IMR-90 (cell line): ENCODE results near the gene CARNS1. TPM values are rescaled to one million over a fixed set of nuclear protein-coding genes. Genes with fewer than 3 reads are reported as not detected.

Experiments used
- ATAC-seq: fragments of 200-7000 bp; cut with Tn5 transposase; 2 replicates; pipeline ENCODE4 v1.9.1; 2020; ENCODE audit warnings: low read depth, mild to moderate bottlenecking, moderate library complexity
- BruUV-seq: library from RNA; stranded (reverse); fragments of 400-500 nt; replicated peaks from 2 replicates; lab custom pipeline; 2021; lab: Mats Ljungman, UMichigan
- CTCF ChIA-PET: fragments of 300-600 bp; formaldehyde crosslinking; extraction: SDS; loops from one replicate; lab custom pipeline; 2021; ENCODE audit warnings: antibody characterized with exemption; lab: Yijun Ruan, JAX
- POLR2A ChIA-PET: fragments of 300-600 bp; sonication (Branson Sonifier 250); formaldehyde crosslinking; loops from one replicate; lab custom pipeline; 2022; ENCODE audit warnings: antibody characterized with exemption; ENCODE audit not compliant: unreplicated experiment; lab: Charles Lee
- DNase-seq: peaks from one replicate; pipeline ENCODE4 v3.0.0; 2013
- H2AFZ ChIP-seq: replicated peaks from 2 replicates; pipeline ENCODE3; 2013; ENCODE audit warnings: low read length, mild to moderate bottlenecking; ENCODE audit not compliant: poor library complexity
- H2AK5ac ChIP-seq: 2 replicates; pipeline ENCODE4 v1.6.1; 2013; ENCODE audit warnings: low read depth, low read length, inconsistent platforms
- H2AK9ac ChIP-seq: replicated peaks from 2 replicates; pipeline ENCODE3; 2013; ENCODE audit warnings: mild to moderate bottlenecking, low read depth, low read length, moderate library complexity; ENCODE audit not compliant: poor library complexity
- H2BK120ac ChIP-seq: 2 replicates; pipeline ENCODE4 v1.6.1; 2013; ENCODE audit warnings: low read depth, low read length, inconsistent platforms
- H2BK15ac ChIP-seq: 3 replicates; pipeline ENCODE4 v1.6.1; 2013; ENCODE audit warnings: low read depth, low read length, inconsistent platforms
- H2BK20ac ChIP-seq: 2 replicates; pipeline ENCODE4 v1.6.1; 2013; ENCODE audit warnings: low read depth, mild to moderate bottlenecking, inconsistent platforms, low read length, moderate library complexity
- H2BK5ac ChIP-seq: 2 replicates; pipeline ENCODE4 v1.6.1; 2013; ENCODE audit warnings: mild to moderate bottlenecking, low read depth, low read length, inconsistent platforms; ENCODE audit not compliant: poor library complexity, severe bottlenecking
- H3K14ac ChIP-seq: replicated peaks from 2 replicates; pipeline ENCODE4 v1.6.1; 2013; ENCODE audit warnings: low read depth, low read length, inconsistent platforms
- H3K18ac ChIP-seq: 2 replicates; pipeline ENCODE4 v1.6.1; 2013; ENCODE audit warnings: low read depth, low read length, control low read depth
- H3K23ac ChIP-seq: 2 replicates; pipeline ENCODE4 v1.6.1; 2013; ENCODE audit warnings: low read depth, low read length, inconsistent platforms
- H3K27ac ChIP-seq: 2 replicates; pipeline ENCODE4 v1.5.1; 2013; ENCODE audit warnings: mild to moderate bottlenecking, control low read depth, low read length; ENCODE audit not compliant: insufficient read depth
- H3K27me3 ChIP-seq: 2 replicates; pipeline ENCODE4 v1.6.1; 2013; ENCODE audit warnings: low read length; ENCODE audit not compliant: control insufficient read depth, insufficient read depth
- H3K36me3 ChIP-seq: 2 replicates; pipeline ENCODE4 v1.6.1; 2013; ENCODE audit warnings: low read length, mixed read lengths; ENCODE audit not compliant: control insufficient read depth, insufficient read depth
- H3K4ac ChIP-seq: 2 replicates; pipeline ENCODE4 v1.6.1; 2013; ENCODE audit warnings: low read depth, low read length, inconsistent platforms
- H3K4me1 ChIP-seq: 2 replicates; pipeline ENCODE4 v1.6.1; 2013; ENCODE audit warnings: low read length, mixed read lengths; ENCODE audit not compliant: control insufficient read depth, insufficient read depth
- H3K4me2 ChIP-seq: 2 replicates; pipeline ENCODE4 v1.6.1; 2013; ENCODE audit warnings: low read depth, mild to moderate bottlenecking, control low read depth, low read length, moderate library complexity
- H3K4me3 ChIP-seq: 2 replicates; pipeline ENCODE4 v1.5.1; 2013; ENCODE audit warnings: low read depth, mild to moderate bottlenecking, control low read depth, low read length, moderate library complexity; ENCODE audit not compliant: insufficient read depth
- H3K56ac ChIP-seq: 2 replicates; pipeline ENCODE4 v1.6.1; 2013; ENCODE audit warnings: low read length, inconsistent platforms; ENCODE audit not compliant: insufficient read depth; ENCODE audit errors: extremely low read depth
- H3K79me1 ChIP-seq, 2 experiments: 2 replicates each; pipeline ENCODE4 v1.6.1; 2013; ENCODE audit warnings: low read length in 2 of 2, inconsistent platforms in 1 of 2, low read depth in 1 of 2
- H3K9ac ChIP-seq: 2 replicates; pipeline ENCODE4 v1.6.1; 2013; ENCODE audit warnings: low read depth, low read length, control low read depth
- H3K9me1 ChIP-seq: 2 replicates; pipeline ENCODE4 v1.6.1; 2013; ENCODE audit warnings: low read length, inconsistent platforms; ENCODE audit not compliant: insufficient read depth
- H3K9me3 ChIP-seq: 2 replicates; pipeline ENCODE4 v1.6.1; 2013; ENCODE audit warnings: low read length; ENCODE audit not compliant: control insufficient read depth, insufficient read depth
- H4K20me1 ChIP-seq: 2 replicates; pipeline ENCODE4 v1.6.1; 2013; ENCODE audit warnings: low read length, inconsistent platforms; ENCODE audit not compliant: insufficient read depth
- H4K5ac ChIP-seq: 2 replicates; pipeline ENCODE4 v1.6.1; 2013; ENCODE audit warnings: mild to moderate bottlenecking, low read depth, low read length, control low read depth
- H4K8ac ChIP-seq, 2 experiments: 2 replicates each; pipeline ENCODE4 v1.6.1; 2013; ENCODE audit warnings: low read depth in 2 of 2, low read length in 2 of 2, control low read depth in 1 of 2, inconsistent platforms in 1 of 2
- H4K91ac ChIP-seq: 2 replicates; pipeline ENCODE4 v1.6.1; 2013; ENCODE audit warnings: low read depth, low read length, inconsistent platforms; ENCODE audit not compliant: insufficient read depth
- CEBPB ChIP-seq: IDR thresholded peaks from 2 replicates; pipeline ENCODE4 v1.6.1; 2012; ENCODE audit warnings: low read depth, low read length, improper control_type of control experiment
- MAFK ChIP-seq: IDR thresholded peaks from 2 replicates; pipeline ENCODE4 v1.6.1; 2012; ENCODE audit warnings: low read depth, low read length, improper control_type of control experiment
- NFE2L2 ChIP-seq: fragments of 150-350 bp; IDR thresholded peaks from 2 replicates; pipeline ENCODE4 v1.6.1; 2016; ENCODE audit warnings: low read depth, mild to moderate bottlenecking, low read length
- RAD21 ChIP-seq: IDR thresholded peaks from 2 replicates; pipeline ENCODE4 v1.6.1; 2012; ENCODE audit warnings: low read length, improper control_type of control experiment
- RFX5 ChIP-seq: IDR thresholded peaks from 2 replicates; pipeline ENCODE4 v1.8.0; 2012; ENCODE audit warnings: low read depth, mild to moderate bottlenecking, low read length, moderate library complexity
- WGBS, 2 experiments: methylation state at CpG; one replicate each; pipeline versions ENCODE4 v1.1.5 to v1.1.7; 2013; ENCODE audit warnings: missing lambda C conversion rate in 2 of 2; ENCODE audit not compliant: insufficient read length in 1 of 2; ENCODE audit errors: extremely low coverage in 2 of 2; 5-methylcytosine and 5-hydroxymethylcytosine counted together
- dilution Hi-C: fragments of 300-500 bp; cut with HindIII; formaldehyde crosslinking; loops from one replicate; pipeline ENCODE4 v1.14.3; 2018; ENCODE audit warnings: low sequenced_read_pairs; ENCODE audit not compliant: unreplicated experiment
- in situ Hi-C: fragments of 300-500 bp; cut with MboI; formaldehyde crosslinking; loops from 3 replicates; pipeline ENCODE4 v1.14.3; 2019; ENCODE audit warnings: low sequenced_read_pairs, inconsistent platforms, mixed read lengths
- intact Hi-C: fragments of 100-400 bp; cut with micrococcal nuclease; formaldehyde crosslinking; loops from 2 replicates; pipeline ENCODE4 v1.10.0; 2022
- polyA plus RNA-seq, 3 experiments: library from polyadenylated mRNA; depleted of rRNA; stranded (reverse); fragments of >200 nt; gene quantifications; 2 replicates each; pipeline ENCODE4 v1.2.3, GENCODE V29; 2012; ENCODE audit warnings: low replicate concordance in 1 of 3
- total RNA-seq: library from RNA; depleted of rRNA; stranded (reverse); fragments of >200 nt; gene quantifications from 2 replicates; pipeline ENCODE4 v1.2.3, GENCODE V29; 2012
- TF ChIP-seq, protein P1 (sequence below): fragments of 150-350 bp; IDR thresholded peaks from 2 replicates; pipeline ENCODE4 v1.6.1; 2017; ENCODE audit warnings: mild to moderate bottlenecking, antibody characterized with exemption, low read length, low read depth

CARNS1 gene
- total and polyA plus RNA-seq, 2 of the 4 experiments (the other 2 are of a cell fraction), result under 0.01 to 0.32 TPM

DNA sequence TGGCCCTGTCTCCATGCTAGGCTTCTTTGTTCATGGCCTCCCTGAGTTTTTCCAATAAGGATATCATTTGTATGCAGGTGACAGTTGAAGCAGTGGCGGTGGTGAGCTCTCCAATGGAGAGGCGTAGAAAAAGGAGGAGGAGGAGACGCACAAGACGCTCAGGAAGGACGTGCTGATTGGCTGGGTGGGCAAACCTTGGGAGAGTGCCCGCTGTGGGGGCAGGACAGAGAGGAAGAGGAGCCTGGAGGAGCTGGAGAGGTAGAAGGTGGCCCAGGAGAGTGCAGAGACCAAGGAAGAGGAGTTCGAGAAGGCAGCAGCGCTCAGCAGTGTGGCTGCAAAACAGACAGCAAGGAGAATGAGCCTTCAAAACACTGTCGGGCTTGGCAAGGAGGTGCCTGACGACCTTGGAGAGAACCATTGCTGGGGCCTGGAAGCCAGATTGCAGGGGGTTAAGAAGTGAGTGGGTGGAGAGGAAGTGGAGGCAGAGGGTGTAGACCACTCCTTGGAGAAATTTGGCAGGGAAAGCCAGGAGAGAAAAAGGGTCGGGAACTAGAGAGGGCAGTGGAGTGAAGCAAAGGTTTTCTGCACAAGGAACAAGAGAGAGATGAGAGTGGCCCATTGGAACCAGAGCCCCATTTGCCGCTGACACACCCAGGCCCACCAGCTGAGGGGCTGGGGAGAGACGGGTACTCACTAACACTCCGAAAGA is 49.6 kb upstream of the CARNS1 start (continued):
- TF ChIP-seq NFE2L2, result no peak
- TF ChIP-seq MAFK, result no peak

DNA sequence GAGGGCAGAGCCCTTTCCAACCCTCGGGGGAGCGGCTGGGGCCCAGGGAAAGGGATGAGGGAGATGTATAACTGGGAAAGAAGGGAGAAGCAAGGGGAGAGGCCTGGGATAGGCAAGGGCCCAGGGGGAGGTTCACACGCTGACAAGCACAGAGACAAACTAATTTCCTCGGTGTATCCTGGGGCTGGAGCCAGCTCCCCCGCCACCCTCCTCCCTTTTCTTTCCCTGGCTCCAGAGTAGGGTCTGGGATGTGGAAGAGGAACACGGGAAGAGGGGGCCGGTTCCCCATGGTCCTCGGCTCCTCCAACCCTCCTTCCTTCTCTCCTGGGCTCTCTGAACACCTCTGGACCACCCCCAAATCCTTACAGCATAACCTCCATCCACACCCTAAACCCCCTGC is 48.9 kb upstream of the CARNS1 start:
- ATAC-seq (peak; percentile 15), DNase-seq (no peak)
- H3K9me1 ChIP-seq, result peaks cover 46% of the 10 kb centered on the region
- no peaks in the 10 kb centered on the region for H3K9me3 ChIP-seq
- in situ Hi-C loops, result no loop called here
- POLR2A ChIA-PET, result no interaction called here
- peak overlapping the region; percentile 81 for H4K5ac ChIP-seq
- H4K8ac ChIP-seq, result peak overlapping the region; percentile 0 to 71; a peak in 2 of 4 replicates
- H3K14ac ChIP-seq, result peak overlapping the region; percentile 60
- peak overlapping the region; percentile 20 for H3K9ac ChIP-seq
- H3K18ac ChIP-seq, result peak overlapping the region; percentile 50
- H2AFZ ChIP-seq, result peak overlapping the region; percentile 4
- H3K23ac ChIP-seq, result peak overlapping the region; percentile 22; the same call in 1 of the 2 replicates
- H4K91ac ChIP-seq, result peak overlapping the region; percentile 81
- dilution Hi-C loops, result no loop called here
- 0 out of 2 replicates have a peak overlapping the region, but pooled peaks have one; percentile 26 for H2BK20ac ChIP-seq
- H2BK120ac ChIP-seq, result peak overlapping the region; percentile 73
- peak overlapping the region; percentile 29; the same call in 1 of the 3 replicates for H2BK15ac ChIP-seq
- intact Hi-C loops, result no loop called here
- peaks cover 48% of the 10 kb centered on the region for H3K4me1 ChIP-seq
- H3K36me3 ChIP-seq, result peaks cover 26% of the 10 kb centered on the region
- peak overlapping the region; percentile 79; the same call in 1 of the 2 replicates for H2AK5ac ChIP-seq
- H3K4me2 ChIP-seq, result peak overlapping the region; percentile 56
- H3K56ac ChIP-seq, result no peak overlapping the region
- H3K4ac ChIP-seq, result peak overlapping the region; percentile 87
- peaks cover 5 to 74% of the 10 kb centered on the region in 2 experiments; a peak in 3 of 4 replicates for H3K79me1 ChIP-seq
- WGBS, 2 experiments, result no CpG with 5 or more reads among the region's 8 CpGs
- BruUV-seq, result no TSS peak
- H2AK9ac ChIP-seq, result peak overlapping the region; percentile 80
- TF ChIP-seq CEBPB (no peak), RFX5 (no peak), RAD21 (no peak), MAFK (no peak)
- TF ChIP-seq, protein P1, sequence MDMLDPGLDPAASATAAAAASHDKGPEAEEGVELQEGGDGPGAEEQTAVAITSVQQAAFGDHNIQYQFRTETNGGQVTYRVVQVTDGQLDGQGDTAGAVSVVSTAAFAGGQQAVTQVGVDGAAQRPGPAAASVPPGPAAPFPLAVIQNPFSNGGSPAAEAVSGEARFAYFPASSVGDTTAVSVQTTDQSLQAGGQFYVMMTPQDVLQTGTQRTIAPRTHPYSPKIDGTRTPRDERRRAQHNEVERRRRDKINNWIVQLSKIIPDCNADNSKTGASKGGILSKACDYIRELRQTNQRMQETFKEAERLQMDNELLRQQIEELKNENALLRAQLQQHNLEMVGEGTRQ, result no peak
- H3K27ac ChIP-seq, result peak overlapping the region; percentile 80
- CTCF ChIA-PET, result no interaction called here
- no peak overlapping the region for H3K4me3 ChIP-seq
- H2BK5ac ChIP-seq, result peak overlapping the region; percentile 47
- no peaks in the 10 kb centered on the region for H3K27me3 ChIP-seq
- peaks cover 62% of the 10 kb centered on the region for H4K20me1 ChIP-seq
